GM19025 (cell line): Measurements from ENCODE around the gene CYSTM1.
A peak's percentile ranks its signal among the peaks of the same experiment; 100 is the strongest.
"Not testable (repeated sequence)": the region's sequence is repeated elsewhere in the genome, so short reads cannot be mapped to it uniquely, and the experiment has no call there.

Source experiments
- ATAC-seq: cut with Tn5 transposase; IDR thresholded peaks from one replicate; pipeline ENCODE4 v1.9.1; 2021; ENCODE audit warnings: mild to moderate bottlenecking, low read depth, moderate library complexity; ENCODE audit not compliant: unreplicated experiment

CYSTM1 gene

GRCh38 chr5:140175367-140176030 lies 511 bp downstream of the CYSTM1 start:
- ATAC-seq = peak; percentile 35

DNA sequence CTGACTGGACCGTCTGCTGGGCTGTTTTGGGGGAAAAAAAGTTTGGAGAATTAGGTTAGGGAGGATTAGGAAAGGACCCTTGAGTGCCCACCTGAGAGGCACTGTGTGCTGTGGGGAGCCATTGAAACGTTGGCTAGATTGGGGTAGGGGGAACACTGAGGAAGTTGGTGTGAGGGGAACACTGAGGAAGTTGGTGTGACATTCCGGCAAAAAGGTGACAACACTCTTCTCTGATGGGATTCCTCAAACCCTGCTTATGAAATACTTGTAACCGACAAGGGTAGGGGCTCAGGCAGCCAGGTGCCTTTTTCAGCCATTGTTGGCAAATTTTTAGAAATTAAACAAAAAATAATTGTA lies 1.0 kb downstream of the CYSTM1 start:
- ATAC-seq = no peak

- ATAC-seq = no peak
Observed at GRCh38 chr5:140178086-140178410, 3.1 kb downstream of the CYSTM1 start.

- ATAC-seq = no peak
Observed at GRCh38 chr5:140178482-140179116, 3.6 kb downstream of the CYSTM1 start.

- peak; percentile 76 for ATAC-seq
Observed at GRCh38 chr5:140181002-140181483, 6.1 kb downstream of the CYSTM1 start.

DNA sequence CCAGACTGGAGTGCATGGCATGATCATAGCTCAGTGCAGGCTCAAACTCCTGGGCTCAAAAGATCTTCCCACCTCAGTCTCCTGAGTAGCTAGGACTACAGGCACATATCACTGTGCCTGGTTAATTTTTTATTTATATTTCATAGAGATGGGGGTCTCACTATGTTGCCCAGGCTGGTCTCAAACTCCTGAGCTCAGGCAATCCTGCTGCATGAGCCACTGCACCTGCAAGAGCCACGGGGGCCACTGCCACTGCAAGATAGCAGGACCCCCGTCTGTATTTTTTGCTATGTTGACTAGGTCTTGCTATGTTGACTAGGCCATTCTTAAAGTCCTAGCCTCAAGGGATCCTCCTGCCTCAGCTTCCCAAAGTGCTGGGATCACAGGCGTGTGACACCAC lies 6.5 kb downstream of the CYSTM1 start:
- ATAC-seq = no peak

- ATAC-seq = no peak
Observed at GRCh38 chr5:140182075-140182711, 7.2 kb downstream of the CYSTM1 start.

- no peak for ATAC-seq
Observed at GRCh38 chr5:140182803-140183367, 7.9 kb downstream of the CYSTM1 start.

- no peak for ATAC-seq
Observed at GRCh38 chr5:140185409-140185808, 10.4 kb downstream of the CYSTM1 start.

GRCh38 chr5:140186267-140186671 lies 11.3 kb downstream of the CYSTM1 start:
- no peak for ATAC-seq

DNA sequence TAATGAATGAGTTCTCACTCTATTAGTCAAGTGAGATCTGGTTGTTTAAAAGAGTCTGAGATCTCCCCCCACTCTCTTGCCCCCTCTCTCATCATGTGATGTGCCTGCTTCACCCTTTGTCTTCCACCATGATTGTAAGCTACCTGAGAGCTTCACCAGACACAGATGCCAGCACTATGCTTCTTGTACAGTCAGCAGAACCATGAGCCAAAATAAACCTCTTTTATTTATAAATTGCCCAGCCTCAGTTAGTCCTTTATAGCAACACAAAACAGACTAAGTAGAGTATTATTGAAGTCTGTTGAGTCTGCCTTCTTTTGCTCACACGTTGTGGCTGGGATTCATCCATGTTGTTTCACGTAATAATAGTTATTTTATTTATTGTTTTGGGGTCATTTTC lies 14.3 kb downstream of the CYSTM1 start:
- no peak for ATAC-seq

GRCh38 chr5:140189977-140190871 lies 15.2 kb downstream of the CYSTM1 start:
- ATAC-seq = no peak

DNA sequence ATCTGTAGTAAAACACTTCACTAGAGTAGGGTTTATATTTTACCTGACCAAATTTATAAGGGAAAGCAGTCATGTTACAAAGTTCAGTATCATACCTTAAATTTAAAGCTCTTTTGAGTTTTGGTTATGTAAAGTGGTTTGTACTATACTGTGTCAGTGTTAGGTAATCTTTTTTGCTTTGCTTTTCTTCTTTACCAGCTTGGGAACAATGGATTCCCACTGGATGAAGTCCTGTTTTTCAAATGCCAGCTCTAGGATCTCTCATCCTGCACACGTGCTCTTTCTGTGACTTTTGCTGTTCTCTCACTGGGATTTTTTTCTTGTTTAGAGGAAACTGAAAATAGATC lies 15.9 kb downstream of the CYSTM1 start:
- no peak for ATAC-seq

- ATAC-seq = no peak
Observed at GRCh38 chr5:140192715-140193430, 17.9 kb downstream of the CYSTM1 start.

DNA sequence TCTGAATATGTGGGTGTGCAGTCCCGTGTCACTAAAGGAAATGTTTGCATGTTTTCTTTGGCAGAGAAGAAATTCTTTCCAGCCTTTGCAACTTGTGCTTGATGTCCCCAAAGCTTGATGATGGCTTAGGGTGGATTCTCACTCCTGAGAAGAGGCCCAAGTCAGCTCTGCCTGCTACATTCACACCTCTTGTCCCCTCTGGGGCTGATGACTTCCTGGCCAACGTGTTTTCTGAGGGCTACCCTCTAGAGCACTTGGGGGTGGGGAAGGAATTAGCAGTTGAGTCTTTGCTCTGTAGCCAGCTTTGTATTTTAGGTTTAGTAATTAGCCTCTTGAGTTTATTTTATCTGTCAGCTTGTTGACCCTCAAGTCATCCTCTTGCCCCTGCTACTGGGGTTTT lies 19.7 kb downstream of the CYSTM1 start:
- no peak for ATAC-seq

DNA sequence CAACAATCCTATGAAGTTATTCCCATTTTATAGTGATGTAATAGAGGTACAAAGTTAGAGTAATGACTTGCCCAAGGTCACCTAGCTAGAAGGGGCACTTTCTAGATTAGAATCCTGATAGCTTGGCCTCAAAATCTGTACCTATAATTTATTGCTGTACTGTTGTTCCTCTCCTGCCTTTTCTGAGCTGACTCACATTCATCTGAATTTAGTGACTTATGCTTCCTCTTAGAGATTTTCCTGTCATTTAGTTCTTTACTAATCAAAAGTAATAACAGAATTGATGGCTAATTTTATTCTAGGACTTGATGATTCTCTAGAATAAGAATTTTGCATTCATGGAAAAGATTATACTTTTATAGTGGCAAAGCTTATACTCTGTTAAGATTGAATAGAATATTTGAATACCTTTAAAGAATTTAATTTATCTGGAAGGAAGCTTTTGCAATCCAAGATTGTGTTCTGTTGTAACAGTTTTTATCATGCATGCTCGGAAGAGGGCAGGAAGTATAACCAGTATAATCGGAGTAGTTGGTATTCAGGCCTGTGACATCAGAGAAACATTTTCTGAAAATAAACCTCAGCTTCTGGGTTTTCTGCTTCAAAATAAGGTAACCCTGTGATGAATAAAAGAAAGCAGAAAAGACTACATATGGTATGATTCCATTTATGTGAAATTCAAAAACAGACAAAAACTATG lies 21.3 kb downstream of the CYSTM1 start:
- no peak for ATAC-seq

DNA sequence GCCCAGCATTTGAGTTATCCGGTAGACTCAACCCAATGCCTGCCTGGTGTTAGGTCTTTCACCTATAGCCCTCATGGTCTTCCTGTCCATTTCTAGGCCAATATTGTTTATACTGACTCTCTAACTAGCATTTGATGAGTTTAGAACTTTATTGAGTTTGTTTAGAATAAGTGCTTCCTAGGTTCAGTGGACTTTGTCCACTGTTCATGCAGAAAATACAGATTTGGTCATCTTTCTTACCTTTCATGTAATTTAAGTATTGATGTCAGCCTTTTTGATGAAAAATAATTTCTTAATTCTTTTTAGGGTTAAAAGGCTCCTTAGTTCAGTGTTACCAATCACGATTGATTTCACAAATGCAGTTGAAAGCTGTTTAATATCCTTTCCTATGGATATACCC lies 22.0 kb downstream of the CYSTM1 start:
- no peak for ATAC-seq

DNA sequence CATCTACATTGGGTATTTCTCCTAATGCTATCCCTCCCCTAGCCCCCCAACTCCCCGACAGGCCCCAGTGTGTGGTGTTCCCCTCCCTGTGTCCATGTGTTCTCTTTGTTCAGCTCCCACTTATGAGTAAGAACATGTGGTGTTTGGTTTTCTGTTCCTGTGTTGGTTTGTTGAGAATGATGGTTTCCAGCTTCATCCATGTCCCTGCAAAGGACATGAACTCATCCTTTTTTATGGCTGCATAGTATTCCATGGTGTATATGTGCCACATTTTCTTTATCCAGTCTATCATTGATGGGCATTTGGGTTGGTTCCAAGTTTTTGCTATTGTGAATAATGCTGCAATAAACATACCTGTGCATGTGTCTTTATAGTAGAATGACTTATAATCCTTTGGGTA lies 23.9 kb downstream of the CYSTM1 start:
- not testable (repeated sequence) for ATAC-seq

DNA sequence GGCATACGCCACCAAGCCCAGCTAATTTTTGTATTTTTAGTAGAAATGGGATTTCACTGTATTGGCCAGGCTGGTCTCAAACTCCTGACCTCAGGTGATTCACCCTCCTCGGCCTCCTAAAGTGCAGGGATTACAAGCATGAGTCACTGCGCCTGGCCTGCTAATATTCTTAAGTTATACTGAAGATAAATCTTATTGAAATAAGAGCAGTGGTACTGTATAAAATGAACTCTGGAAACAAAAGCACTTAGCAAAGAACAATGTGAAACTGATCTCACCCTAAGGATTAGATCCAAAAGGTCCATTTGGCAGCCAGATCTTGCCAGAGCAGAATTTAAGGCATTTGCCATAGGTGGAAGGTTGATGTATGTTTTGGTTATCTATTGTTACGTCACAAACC lies 27.1 kb downstream of the CYSTM1 start:
- ATAC-seq = no peak

GRCh38 chr5:140202610-140203009 lies 27.6 kb downstream of the CYSTM1 start:
- no peak for ATAC-seq
